Astrocyte (in vitro differentiated cells and primary cell): ENCODE results near the gene DYNLRB2. TPM values are rescaled to one million over a fixed set of nuclear protein-coding genes. Genes with fewer than 3 reads are reported as not detected.

Experiments
- DNase-seq: peaks from one replicate; pipeline ENCODE4 v3.0.0-alpha.2; 2010; ENCODE audit warnings: low read depth
- FAIRE-seq: peaks from 2 replicates; lab custom pipeline; 2011; peaks lifted over from hg19 to GRCh38; lab: Jason Lieb, UNC
- H2AFZ ChIP-seq: 2 replicates; pipeline ENCODE4 v1.6.0; 2012; ENCODE audit warnings: low read depth, low read length, inconsistent platforms
- H3K27ac ChIP-seq: 2 replicates; pipeline ENCODE4 v1.5.1; 2011; ENCODE audit warnings: low read depth, low read length, inconsistent platforms
- H3K27me3 ChIP-seq: 2 replicates; pipeline ENCODE4 v1.6.0; 2011; ENCODE audit warnings: low read length, inconsistent platforms; ENCODE audit not compliant: insufficient read depth
- H3K36me3 ChIP-seq: 2 replicates; pipeline ENCODE4 v1.5.1; 2011; ENCODE audit warnings: low read length, inconsistent platforms; ENCODE audit not compliant: insufficient read depth
- H3K4me1 ChIP-seq: 2 replicates; pipeline ENCODE4 v1.5.1; 2011; ENCODE audit warnings: low read length, inconsistent platforms; ENCODE audit not compliant: insufficient read depth
- H3K4me2 ChIP-seq: 2 replicates; pipeline ENCODE4 v1.6.0; 2012; ENCODE audit warnings: low read length, inconsistent platforms
- H3K4me3 ChIP-seq: 2 replicates; pipeline ENCODE4 v1.5.1; 2011; ENCODE audit warnings: low read depth, mild to moderate bottlenecking, low read length, inconsistent platforms; ENCODE audit not compliant: insufficient read depth
- H3K79me2 ChIP-seq: 2 replicates; pipeline ENCODE4 v1.6.0; 2012; ENCODE audit warnings: mild to moderate bottlenecking, low read length, inconsistent platforms; ENCODE audit not compliant: insufficient read depth
- H3K9ac ChIP-seq: 2 replicates; pipeline ENCODE4 v1.6.0; 2012; ENCODE audit warnings: mild to moderate bottlenecking, low read length, inconsistent platforms
- H3K9me3 ChIP-seq: 2 replicates; pipeline ENCODE4 v1.5.1; 2012; ENCODE audit warnings: low read depth, mild to moderate bottlenecking, low read length, inconsistent platforms; ENCODE audit not compliant: insufficient read depth
- H4K20me1 ChIP-seq: 2 replicates; pipeline ENCODE4 v1.6.0; 2012; ENCODE audit warnings: low read length, inconsistent platforms; ENCODE audit not compliant: insufficient read depth
- H3K27ac Mint-ChIP-seq: one replicate; pipeline ENCODE4 v1.8.0; 2021; ENCODE audit warnings: mild to moderate bottlenecking, mixed read lengths; ENCODE audit not compliant: unreplicated experiment
- H3K27me3 Mint-ChIP-seq: one replicate; pipeline ENCODE4 v1.8.0; 2021; ENCODE audit warnings: low read depth, mixed read lengths; ENCODE audit not compliant: unreplicated experiment
- H3K36me3 Mint-ChIP-seq: one replicate; pipeline ENCODE4 v1.8.0; 2021; ENCODE audit warnings: low read depth, mixed read lengths; ENCODE audit not compliant: unreplicated experiment
- H3K4me1 Mint-ChIP-seq: one replicate; pipeline ENCODE4 v1.8.0; 2021; ENCODE audit warnings: low read depth, mixed read lengths; ENCODE audit not compliant: unreplicated experiment
- H3K4me3 Mint-ChIP-seq: one replicate; pipeline ENCODE4 v1.8.0; 2021; ENCODE audit warnings: mild to moderate bottlenecking, moderate library complexity, mixed read lengths; ENCODE audit not compliant: unreplicated experiment
- H3K9me3 Mint-ChIP-seq: one replicate; pipeline ENCODE4 v1.8.0; 2021; ENCODE audit warnings: mild to moderate bottlenecking, mixed read lengths; ENCODE audit not compliant: unreplicated experiment
- EZH2 ChIP-seq: IDR thresholded peaks from 2 replicates; pipeline ENCODE4 v1.6.1; 2012; ENCODE audit warnings: mild to moderate bottlenecking, low read length, inconsistent platforms; ENCODE audit not compliant: insufficient read depth
- total RNA-seq: library from RNA; stranded (reverse); gene quantifications from 2 replicates; pipeline ENCODE4 v1.2.1, GENCODE V29; 2021
- TF ChIP-seq, protein P1 (sequence below): IDR thresholded peaks from 2 replicates; pipeline ENCODE4 v1.5.1; 2011; ENCODE audit warnings: low read depth, mild to moderate bottlenecking, inconsistent platforms, low read length, moderate library complexity; ENCODE audit not compliant: insufficient read depth

DYNLRB2 gene
- total RNA-seq, 1 donor from 2014 or later: not detected

DNA sequence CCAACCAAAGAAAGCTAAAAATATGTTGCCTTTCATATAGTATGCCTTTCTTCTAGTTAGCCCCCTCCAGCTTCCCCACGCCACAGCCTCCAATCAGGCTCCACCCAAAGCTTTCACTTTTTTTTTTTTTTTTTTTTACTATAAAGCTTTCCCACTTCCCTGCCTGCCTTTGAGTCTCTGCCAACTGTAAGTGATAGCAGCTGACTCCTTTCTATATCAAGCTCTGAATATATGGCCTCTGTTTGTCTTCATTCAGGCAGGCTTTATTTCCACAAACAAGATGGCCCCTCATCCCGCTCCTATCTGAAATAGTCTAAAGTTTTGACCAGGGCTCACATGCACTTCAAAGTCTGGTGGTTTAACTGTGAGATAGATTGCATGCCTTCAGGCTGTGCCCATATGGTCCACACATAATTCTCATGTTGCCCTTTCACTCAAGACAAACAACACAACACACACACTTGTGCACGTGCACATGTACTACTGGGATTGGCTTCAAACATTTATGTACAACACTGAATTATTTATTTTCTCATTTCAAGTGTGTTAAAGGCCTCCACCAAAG, 39.8 kb upstream of the DYNLRB2 start:
- Mint-ChIP-seq H3K27ac (no peak overlapping the region), H3K4me1 (no peaks in the 10 kb centered on the region), H3K36me3 (no peaks in the 10 kb centered on the region), H3K9me3 (no peaks in the 10 kb centered on the region), H3K4me3 (no peak overlapping the region), H3K27me3 (peaks cover 3% of the 10 kb centered on the region)
- no peaks in the 10 kb centered on the region for H3K4me1 ChIP-seq
- DNase-seq (no peak), FAIRE-seq (no peak)
- no peaks in the 10 kb centered on the region for H3K9me3 ChIP-seq
- TF ChIP-seq EZH2: no peak
- TF ChIP-seq, protein P1, sequence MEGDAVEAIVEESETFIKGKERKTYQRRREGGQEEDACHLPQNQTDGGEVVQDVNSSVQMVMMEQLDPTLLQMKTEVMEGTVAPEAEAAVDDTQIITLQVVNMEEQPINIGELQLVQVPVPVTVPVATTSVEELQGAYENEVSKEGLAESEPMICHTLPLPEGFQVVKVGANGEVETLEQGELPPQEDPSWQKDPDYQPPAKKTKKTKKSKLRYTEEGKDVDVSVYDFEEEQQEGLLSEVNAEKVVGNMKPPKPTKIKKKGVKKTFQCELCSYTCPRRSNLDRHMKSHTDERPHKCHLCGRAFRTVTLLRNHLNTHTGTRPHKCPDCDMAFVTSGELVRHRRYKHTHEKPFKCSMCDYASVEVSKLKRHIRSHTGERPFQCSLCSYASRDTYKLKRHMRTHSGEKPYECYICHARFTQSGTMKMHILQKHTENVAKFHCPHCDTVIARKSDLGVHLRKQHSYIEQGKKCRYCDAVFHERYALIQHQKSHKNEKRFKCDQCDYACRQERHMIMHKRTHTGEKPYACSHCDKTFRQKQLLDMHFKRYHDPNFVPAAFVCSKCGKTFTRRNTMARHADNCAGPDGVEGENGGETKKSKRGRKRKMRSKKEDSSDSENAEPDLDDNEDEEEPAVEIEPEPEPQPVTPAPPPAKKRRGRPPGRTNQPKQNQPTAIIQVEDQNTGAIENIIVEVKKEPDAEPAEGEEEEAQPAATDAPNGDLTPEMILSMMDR: no peak
- H3K4me3 ChIP-seq: no peak overlapping the region
- no peaks in the 10 kb centered on the region for H3K27me3 ChIP-seq
- no peaks in the 10 kb centered on the region for H4K20me1 ChIP-seq
- H3K79me2 ChIP-seq: no peaks in the 10 kb centered on the region
- H3K36me3 ChIP-seq: no peaks in the 10 kb centered on the region
- no peak overlapping the region for H3K4me2 ChIP-seq
- no peak overlapping the region for H2AFZ ChIP-seq
- no peak overlapping the region for H3K27ac ChIP-seq
- H3K9ac ChIP-seq: no peak overlapping the region

DNA sequence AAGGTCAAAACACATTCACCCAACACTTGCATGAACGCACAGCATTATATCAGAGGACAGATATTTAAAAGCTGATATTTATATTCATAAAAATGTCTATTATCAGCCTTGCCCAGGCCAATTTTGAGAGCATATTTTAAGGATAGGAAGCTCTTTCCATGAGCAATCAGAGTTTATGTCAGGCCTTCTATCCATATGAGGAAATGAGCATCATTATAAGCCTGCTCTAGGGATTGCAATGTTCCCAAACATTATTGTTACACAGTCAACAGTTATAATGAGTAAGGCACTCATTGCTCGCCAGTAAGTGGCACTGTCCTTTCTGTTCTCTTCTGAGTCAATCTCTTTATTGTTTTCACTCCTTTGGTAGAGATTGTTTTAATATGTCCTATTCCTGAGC, 37.7 kb upstream of the DYNLRB2 start:
- Histone ChIP-seq H3K9me3 (no peaks in the 10 kb centered on the region), H3K36me3 (no peaks in the 10 kb centered on the region), H3K27me3 (no peaks in the 10 kb centered on the region), H2AFZ (no peak overlapping the region), H3K79me2 (no peaks in the 10 kb centered on the region), H3K4me3 (no peak overlapping the region), H4K20me1 (no peaks in the 10 kb centered on the region), H3K27ac (no peak overlapping the region), H3K4me2 (no peak overlapping the region), H3K9ac (no peak overlapping the region), H3K4me1 (no peaks in the 10 kb centered on the region)
- no peaks in the 10 kb centered on the region for H3K36me3 Mint-ChIP-seq
- no peaks in the 10 kb centered on the region for H3K4me1 Mint-ChIP-seq
- TF ChIP-seq, protein P1: no peak
- no peak for TF ChIP-seq EZH2
- H3K27me3 Mint-ChIP-seq: peaks cover 3% of the 10 kb centered on the region
- FAIRE-seq (no peak), DNase-seq (no peak)
- H3K4me3 Mint-ChIP-seq: no peak overlapping the region
- H3K9me3 Mint-ChIP-seq: no peaks in the 10 kb centered on the region
- H3K27ac Mint-ChIP-seq: no peak overlapping the region

GRCh38 chr16:80507538-80507937, 33.3 kb upstream of the DYNLRB2 start:
- H3K36me3 ChIP-seq: no peaks in the 10 kb centered on the region
- no peak for DNase-seq
- no peak overlapping the region for H3K4me2 ChIP-seq
- TF ChIP-seq EZH2: no peak
- TF ChIP-seq, protein P1: no peak
- H3K9me3 Mint-ChIP-seq: no peaks in the 10 kb centered on the region
- no peak overlapping the region for H3K27ac Mint-ChIP-seq
- H3K79me2 ChIP-seq: no peaks in the 10 kb centered on the region
- H3K4me3 ChIP-seq: no peak overlapping the region
- H3K9ac ChIP-seq: no peak overlapping the region
- no peak overlapping the region for H3K27ac ChIP-seq
- no peaks in the 10 kb centered on the region for H4K20me1 ChIP-seq
- no peaks in the 10 kb centered on the region for H3K4me1 ChIP-seq
- H3K9me3 ChIP-seq: no peaks in the 10 kb centered on the region
- FAIRE-seq: no peak
- no peak overlapping the region for H3K4me3 Mint-ChIP-seq
- H3K27me3 ChIP-seq: no peaks in the 10 kb centered on the region
- H3K36me3 Mint-ChIP-seq: no peaks in the 10 kb centered on the region
- no peaks in the 10 kb centered on the region for H3K4me1 Mint-ChIP-seq
- H2AFZ ChIP-seq: no peak overlapping the region
- peaks cover 5% of the 10 kb centered on the region for H3K27me3 Mint-ChIP-seq
